ENCODE data around the gene AK3. TPM values are rescaled to one million over a fixed set of nuclear protein-coding genes. Genes with fewer than 3 reads are reported as not detected.
A peak's percentile ranks its signal among the peaks of the same experiment; 100 is the strongest.

Gene AK3
- total and polyA plus RNA-seq, 9 of the 15 experiments (the other 6 are each of a cell fraction or from before 2014, with no cell fraction given) = 12.2 to 78.6 (median 41.8) TPM

DNA sequence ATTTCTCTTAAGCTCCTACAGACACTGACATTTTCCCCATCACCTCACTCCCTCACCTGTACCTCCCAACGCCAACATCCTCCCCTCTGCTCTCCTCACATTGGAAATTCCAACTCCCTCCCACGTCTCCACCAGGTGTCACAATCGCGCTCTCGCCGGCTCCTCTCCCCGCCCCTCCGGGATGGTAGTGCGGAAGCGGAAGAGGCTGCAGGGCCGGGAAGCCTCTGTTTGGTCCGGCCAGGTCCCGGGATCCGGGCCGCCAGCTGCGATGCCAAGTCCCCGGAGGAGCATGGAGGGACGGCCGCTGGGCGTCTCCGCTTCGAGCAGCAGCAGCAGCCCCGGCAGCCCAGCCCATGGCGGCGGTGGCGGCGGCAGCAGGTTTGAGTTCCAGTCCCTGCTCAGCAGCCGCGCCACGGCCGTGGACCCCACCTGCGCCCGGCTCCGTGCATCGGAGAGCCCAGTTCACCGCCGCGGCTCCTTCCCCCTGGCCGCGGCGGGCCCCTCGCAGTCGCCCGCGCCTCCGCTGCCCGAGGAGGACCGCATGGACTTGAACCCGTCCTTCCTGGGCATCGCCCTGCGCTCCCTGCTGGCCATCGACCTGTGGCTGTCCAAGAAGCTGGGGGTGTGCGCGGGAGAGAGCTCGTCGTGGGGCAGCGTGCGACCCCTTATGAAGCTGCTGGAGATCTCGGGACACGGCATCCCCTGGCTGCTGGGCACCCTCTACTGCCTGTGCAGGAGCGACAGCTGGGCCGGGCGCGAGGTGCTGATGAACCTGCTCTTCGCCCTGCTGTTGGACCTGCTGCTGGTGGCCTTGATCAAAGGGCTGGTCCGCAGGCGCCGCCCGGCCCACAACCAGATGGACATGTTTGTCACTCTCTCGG, 78.7 kb downstream of the AK3 start, which contains the start of gene PLPP6 (continued):
- TF ChIP-seq TEAD1 (CRISPR knock-in tag; IDR thresholded peaks at IDR 0.05) = peak; percentile 54 to 55; a peak in 1 of 4 replicates
- TF ChIP-seq, protein P1, sequence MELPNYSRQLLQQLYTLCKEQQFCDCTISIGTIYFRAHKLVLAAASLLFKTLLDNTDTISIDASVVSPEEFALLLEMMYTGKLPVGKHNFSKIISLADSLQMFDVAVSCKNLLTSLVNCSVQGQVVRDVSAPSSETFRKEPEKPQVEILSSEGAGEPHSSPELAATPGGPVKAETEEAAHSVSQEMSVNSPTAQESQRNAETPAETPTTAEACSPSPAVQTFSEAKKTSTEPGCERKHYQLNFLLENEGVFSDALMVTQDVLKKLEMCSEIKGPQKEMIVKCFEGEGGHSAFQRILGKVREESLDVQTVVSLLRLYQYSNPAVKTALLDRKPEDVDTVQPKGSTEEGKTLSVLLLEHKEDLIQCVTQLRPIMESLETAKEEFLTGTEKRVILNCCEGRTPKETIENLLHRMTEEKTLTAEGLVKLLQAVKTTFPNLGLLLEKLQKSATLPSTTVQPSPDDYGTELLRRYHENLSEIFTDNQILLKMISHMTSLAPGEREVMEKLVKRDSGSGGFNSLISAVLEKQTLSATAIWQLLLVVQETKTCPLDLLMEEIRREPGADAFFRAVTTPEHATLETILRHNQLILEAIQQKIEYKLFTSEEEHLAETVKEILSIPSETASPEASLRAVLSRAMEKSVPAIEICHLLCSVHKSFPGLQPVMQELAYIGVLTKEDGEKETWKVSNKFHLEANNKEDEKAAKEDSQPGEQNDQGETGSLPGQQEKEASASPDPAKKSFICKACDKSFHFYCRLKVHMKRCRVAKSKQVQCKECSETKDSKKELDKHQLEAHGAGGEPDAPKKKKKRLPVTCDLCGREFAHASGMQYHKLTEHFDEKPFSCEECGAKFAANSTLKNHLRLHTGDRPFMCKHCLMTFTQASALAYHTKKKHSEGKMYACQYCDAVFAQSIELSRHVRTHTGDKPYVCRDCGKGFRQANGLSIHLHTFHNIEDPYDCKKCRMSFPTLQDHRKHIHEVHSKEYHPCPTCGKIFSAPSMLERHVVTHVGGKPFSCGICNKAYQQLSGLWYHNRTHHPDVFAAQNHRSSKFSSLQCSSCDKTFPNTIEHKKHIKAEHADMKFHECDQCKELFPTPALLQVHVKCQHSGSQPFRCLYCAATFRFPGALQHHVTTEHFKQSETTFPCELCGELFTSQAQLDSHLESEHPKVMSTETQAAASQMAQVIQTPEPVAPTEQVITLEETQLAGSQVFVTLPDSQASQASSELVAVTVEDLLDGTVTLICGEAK (IDR thresholded peaks at IDR 0.05) = peak; percentile 89
- TF ChIP-seq, protein P1 (CRISPR knock-in tag; IDR thresholded peaks at IDR 0.05) = no peak
- 0 out of 2 replicates have a peak, but pooled peaks have one; percentile 9 for TF ChIP-seq KLF13 (tag; IDR thresholded peaks at IDR 0.05; ENCODE audit: borderline replicate concordance, low read depth)
- TF ChIP-seq ELF2 (CRISPR knock-in tag; IDR thresholded peaks at IDR 0.05) = peak; percentile 87
- peak in 1 of 2 experiments; percentile 46; a peak in 1 of 4 replicates for TF ChIP-seq MNT (conservative IDR thresholded peaks at IDR 0.05)
- TF ChIP-seq YY1 (IDR thresholded peaks at IDR 0.05; ENCODE audit: borderline replicate concordance in 1 of 3, control insufficient read depth in 1 of 3, extremely low read depth in 1 of 3, insufficient read depth in 3 of 3, insufficient read length in 1 of 3, insufficient replicate concordance in 2 of 3, low read depth in 1 of 3, low read length in 2 of 3) = peak in 2 of 3 experiments; percentile 22 to 44
- peak; percentile 51; the same call in 1 of the 2 replicates for TF ChIP-seq GTF2E2 (tag; IDR thresholded peaks at IDR 0.05)
- TF ChIP-seq, protein P2, sequence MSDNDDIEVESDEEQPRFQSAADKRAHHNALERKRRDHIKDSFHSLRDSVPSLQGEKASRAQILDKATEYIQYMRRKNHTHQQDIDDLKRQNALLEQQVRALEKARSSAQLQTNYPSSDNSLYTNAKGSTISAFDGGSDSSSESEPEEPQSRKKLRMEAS (CRISPR knock-in tag; IDR thresholded peaks at IDR 0.05) = peak; percentile 42; the same call in 1 of the 2 replicates
- no peak for TF ChIP-seq MCM5 (IDR thresholded peaks at IDR 0.05; ENCODE audit: low read depth)
- no peak for TF ChIP-seq SMAD1 (IDR thresholded peaks at IDR 0.05; ENCODE audit: low read depth, low read length, partially characterized antibody)
- TF ChIP-seq, protein P3, sequence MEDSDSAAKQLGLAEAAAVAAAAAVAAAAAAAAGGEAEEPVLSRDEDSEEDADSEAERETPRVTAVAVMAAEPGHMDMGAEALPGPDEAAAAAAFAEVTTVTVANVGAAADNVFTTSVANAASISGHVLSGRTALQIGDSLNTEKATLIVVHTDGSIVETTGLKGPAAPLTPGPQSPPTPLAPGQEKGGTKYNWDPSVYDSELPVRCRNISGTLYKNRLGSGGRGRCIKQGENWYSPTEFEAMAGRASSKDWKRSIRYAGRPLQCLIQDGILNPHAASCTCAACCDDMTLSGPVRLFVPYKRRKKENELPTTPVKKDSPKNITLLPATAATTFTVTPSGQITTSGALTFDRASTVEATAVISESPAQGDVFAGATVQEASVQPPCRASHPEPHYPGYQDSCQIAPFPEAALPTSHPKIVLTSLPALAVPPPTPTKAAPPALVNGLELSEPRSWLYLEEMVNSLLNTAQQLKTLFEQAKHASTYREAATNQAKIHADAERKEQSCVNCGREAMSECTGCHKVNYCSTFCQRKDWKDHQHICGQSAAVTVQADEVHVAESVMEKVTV (CRISPR knock-in tag; IDR thresholded peaks at IDR 0.05) = no peak

Data from K562 (cell line).